Measurements from ENCODE around the gene PADI3. TPM values are rescaled to one million over a fixed set of nuclear protein-coding genes. Genes with fewer than 3 reads are reported as not detected.

Gene PADI3
- total RNA-seq, 1 experiment from 2014 or later: 2.5 TPM

- Histone ChIP-seq H3K4me1 (ENCODE audit: insufficient read depth, low read length) (no peaks in the 10 kb centered on the region), H2AK5ac (ENCODE audit: insufficient read length, low read length) (no peak overlapping the region), H3K79me1 (ENCODE audit: insufficient read depth, low read depth, low read length, poor library complexity, severe bottlenecking) (no peaks in the 10 kb centered on the region), H3K14ac (ENCODE audit: insufficient read depth, low read length) (no peak overlapping the region; the same call in 1 of the 2 replicates), H4K20me1 (ENCODE audit: control insufficient read depth, insufficient read depth, insufficient read length) (peaks cover 5% of the 10 kb centered on the region), H3K4ac (ENCODE audit: low read depth, low read length) (no peak overlapping the region), H2BK15ac (ENCODE audit: low read depth, low read length) (no peak overlapping the region), H3K56ac (ENCODE audit: insufficient read length, low read depth, low read length) (no peak overlapping the region), H3K79me2 (ENCODE audit: insufficient read depth, low read length) (no peaks in the 10 kb centered on the region), H3K27me3 (ENCODE audit: insufficient read depth, low read length) (no peaks in the 10 kb centered on the region), H2BK20ac (ENCODE audit: low read depth, low read length, poor library complexity, severe bottlenecking) (no peak overlapping the region), H3K27ac (ENCODE audit: insufficient read length, low read depth, low read length) (no peak overlapping the region), H2BK5ac (ENCODE audit: insufficient read length, low read length) (no peak overlapping the region), H2BK120ac (ENCODE audit: low read depth, low read length, poor library complexity, severe bottlenecking) (no peak overlapping the region), H3T11ph (ENCODE audit: low read length) (no peak overlapping the region), H3K9ac (ENCODE audit: extremely low read depth, insufficient read length, low read length) (no peak overlapping the region), H4K91ac (ENCODE audit: insufficient read length, low read depth, low read length) (no peak overlapping the region), H3K4me2 (ENCODE audit: insufficient read depth, insufficient read length, low read length) (no peak overlapping the region), H3K23me2 (ENCODE audit: insufficient read length, low read depth, low read length, poor library complexity, severe bottlenecking) (no peaks in the 10 kb centered on the region), H3K9me3 (ENCODE audit: control insufficient read depth, low read depth, low read length) (no peaks in the 10 kb centered on the region), H2BK12ac (ENCODE audit: insufficient read length, low read depth, low read length) (no peak overlapping the region), H2AFZ (ENCODE audit: low read length) (no peak overlapping the region), H4K5ac (ENCODE audit: insufficient read length, low read depth, low read length) (no peak overlapping the region), H4K8ac (replicated peaks; ENCODE audit: insufficient read length, low read depth, low read length) (no peak overlapping the region), H3K23ac (ENCODE audit: insufficient read length, low read depth, low read length) (no peak overlapping the region), H3K18ac (ENCODE audit: insufficient read length, low read depth, low read length) (no peak overlapping the region)
- Mint-ChIP-seq H3K4me1 (peaks cover 9 to 13% of the 10 kb centered on the region in 2 experiments), H3K36me3 (ENCODE audit: insufficient read depth in 1 of 3, low read depth in 3 of 3) (no peaks in the 10 kb centered on the region), H3K9me3 (no peaks in the 10 kb centered on the region; a peak in 2 of 5 replicates), H3K4me3 (no peak overlapping the region), H3K27ac (no peak overlapping the region; a peak in 1 of 7 replicates), H3K27me3 (ENCODE audit: low read depth) (no peaks in the 10 kb centered on the region)
- no CpG with 5 or more reads among the region's 3 CpGs for WGBS (ENCODE audit: extremely low coverage, insufficient read length, low lambda C conversion rate)
- no peak for DNase-seq
- TF ChIP-seq CTCF (conservative IDR thresholded peaks at IDR 0.05): no peak
Measured at GRCh38 chr1:17251701-17252376, 2.9 kb downstream of the PADI3 start.

Measured in H9 (cell line).